GF-D8 (cell line): ENCODE results near the gene PSMB4.
"Not testable (repeated sequence)": the region's sequence is repeated elsewhere in the genome, so short reads cannot be mapped to it uniquely, and the experiment has no call there.

Experiments used
- DNase-seq: peaks from one replicate; lab custom pipeline; 2025; lab: John Stamatoyannopoulos, UW

The PSMB4 gene

DNA sequence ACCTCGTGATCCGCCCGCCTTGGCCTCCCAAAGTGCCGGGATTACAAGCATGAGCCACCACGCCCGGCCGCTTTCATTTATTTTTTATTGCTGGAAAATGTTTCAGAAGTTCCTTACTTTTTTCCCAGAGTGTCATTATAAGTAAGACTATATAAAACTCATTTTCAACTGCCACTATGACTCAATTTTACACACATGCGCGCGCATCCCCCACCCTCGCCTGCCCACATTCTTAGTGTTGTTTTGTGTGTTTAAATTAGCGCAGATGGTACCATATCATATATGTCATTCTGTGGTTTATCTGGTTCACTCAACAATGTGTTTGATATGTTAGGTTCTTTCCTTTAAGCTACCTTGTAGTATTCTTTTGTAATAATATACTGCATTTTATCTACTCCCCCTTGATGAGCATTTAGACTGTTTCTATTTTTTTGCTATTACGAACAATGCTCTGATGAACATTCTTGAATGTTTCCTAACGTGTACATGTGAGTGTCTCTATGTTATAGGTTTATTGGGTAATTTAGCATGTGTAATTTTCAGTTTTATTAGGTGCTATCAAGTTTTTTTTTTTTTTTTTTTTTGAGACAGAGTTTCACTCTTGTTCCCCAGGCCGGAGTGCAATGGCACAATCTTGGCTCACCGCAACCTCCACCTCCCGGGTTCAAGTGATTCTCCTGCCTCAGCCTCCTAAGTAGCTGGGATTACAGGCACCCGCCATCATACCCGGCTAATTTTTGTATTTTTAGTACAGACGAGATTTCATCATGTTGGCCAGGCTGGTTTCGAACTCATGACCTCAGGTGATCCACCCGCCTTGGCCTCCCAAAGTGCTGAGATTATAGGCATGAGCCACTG lies 8.9 kb upstream of the PSMB4 start:
- not testable (repeated sequence) for DNase-seq

DNA sequence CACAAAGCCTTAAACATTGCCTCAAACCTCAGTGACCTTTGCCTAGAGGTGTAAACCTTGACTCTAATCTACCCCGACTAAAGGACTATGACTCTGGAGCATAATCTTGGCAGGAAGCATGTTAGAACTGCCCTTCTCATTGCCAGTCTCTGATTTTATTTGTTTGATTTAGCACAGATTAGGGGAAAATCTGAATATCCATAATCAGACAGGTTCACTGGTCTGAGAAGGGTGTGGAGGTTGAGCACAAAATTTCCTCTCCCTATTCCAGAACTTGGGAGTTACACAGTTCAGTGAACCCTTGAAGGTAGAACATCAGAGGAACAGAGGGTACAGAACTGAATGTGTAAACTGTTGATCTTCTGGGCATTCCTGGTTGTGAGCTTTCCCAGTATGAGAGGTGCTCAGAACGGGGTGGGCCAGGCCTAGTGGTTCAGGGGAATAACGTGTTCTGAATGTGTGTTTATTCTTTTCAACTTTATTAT lies 8.3 kb upstream of the PSMB4 start:
- DNase-seq = no peak

DNA sequence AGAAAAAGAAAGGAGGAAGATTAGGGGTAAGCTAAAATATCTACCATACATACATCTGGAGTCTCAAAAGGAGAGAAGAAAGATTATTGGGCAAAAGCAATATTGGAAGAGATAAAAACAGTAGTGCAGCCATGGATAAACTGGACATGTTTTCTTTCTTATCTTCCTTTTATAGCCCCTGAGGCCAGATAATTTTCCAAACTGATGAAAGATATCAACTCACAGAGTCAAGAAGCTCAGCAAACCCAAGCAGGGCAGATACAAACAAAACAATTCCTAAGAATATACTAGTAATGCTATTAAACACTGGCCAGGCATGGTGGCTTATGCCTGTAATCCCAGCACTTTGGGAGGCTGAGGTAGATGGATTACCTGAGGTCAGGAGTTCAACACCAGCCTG lies 5.8 kb upstream of the PSMB4 start:
- no peak for DNase-seq

DNA sequence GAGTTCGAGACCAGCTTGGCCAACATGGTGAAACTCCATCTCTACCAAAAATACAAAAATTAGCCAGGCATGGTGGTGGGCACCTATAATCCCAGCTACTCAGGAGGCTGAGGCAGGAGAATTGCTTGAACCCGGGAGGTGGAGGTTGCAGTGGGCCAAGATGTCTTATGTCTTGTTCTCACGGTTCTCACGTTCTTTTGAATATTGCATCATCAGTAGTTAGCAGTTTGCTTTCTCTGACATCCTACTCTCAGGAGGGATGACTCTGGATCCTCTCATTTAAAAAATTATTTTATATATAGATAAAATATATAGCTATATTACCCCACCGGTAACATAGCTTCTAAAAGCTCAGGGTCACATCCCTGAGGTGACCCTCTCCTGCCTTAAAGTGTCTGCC lies 3.1 kb upstream of the PSMB4 start:
- DNase-seq = not testable (repeated sequence)

DNA sequence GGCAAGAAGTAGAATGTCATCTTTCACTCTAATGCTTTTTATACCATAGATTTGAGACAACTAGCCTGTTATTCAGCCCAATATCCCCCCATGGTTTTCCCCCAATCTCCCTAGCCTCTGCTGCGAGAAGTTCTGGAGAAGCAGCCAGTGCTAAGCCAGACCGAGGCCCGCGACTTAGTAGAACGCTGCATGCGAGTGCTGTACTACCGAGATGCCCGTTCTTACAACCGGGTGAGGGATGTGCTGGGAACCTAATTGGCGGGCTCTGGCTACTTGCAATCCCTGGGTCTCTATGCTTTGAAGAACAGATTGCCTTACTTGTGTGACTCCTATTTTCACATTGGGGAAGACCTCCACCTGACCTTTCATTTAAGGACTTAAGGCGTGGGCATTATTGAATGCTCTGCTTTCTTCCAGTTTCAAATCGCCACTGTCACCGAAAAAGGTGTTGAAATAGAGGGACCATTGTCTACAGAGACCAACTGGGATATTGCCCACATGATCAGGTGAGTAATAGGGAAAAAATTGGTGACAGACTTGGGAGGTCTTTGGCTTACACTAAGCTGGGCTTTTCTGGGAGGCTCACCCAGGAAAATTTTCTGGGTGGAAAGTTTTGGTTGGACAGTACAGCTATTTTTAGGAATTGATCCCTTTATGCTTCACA lies 1.9 kb downstream of the PSMB4 start:
- DNase-seq = no peak

DNA sequence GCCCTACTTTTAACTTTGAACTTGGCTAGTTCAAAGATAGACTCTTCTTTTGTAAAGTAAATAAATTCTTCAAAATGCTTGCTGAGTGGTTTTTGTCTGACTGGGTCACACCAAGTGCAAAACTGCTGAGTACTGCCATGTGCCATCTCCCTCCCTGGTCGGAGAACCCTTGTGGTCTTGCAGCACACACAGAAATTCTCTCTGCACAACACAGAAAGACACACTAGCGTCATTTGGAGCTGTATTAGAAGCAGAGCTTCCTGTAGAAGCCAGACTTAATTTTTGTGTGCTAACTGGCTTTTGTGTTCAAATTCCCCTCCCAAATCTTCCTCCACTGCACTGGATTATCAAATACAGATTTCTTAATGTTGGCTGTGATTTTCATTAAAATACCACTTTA lies 2.5 kb downstream of the PSMB4 start:
- DNase-seq = no peak

DNA sequence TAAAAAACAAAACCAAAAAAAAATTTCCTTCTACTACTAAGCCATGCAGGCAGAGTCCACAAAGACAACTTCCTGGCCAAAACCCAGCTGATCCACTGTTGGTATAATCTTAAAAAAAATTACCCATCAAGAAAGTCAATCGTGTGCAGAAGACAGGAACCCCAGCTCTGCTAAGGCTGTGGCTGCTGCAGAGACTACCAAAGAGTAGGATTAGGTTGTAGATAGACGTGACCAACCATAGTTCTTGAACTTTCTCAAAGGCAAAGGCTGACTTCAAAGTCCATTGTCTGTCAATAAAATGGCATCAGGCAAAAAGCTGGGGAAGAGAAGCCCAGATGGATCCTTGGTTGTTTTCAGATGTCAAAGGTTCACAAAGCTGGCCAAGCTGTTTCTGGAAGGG lies 3.4 kb downstream of the PSMB4 start:
- DNase-seq = no peak

DNA sequence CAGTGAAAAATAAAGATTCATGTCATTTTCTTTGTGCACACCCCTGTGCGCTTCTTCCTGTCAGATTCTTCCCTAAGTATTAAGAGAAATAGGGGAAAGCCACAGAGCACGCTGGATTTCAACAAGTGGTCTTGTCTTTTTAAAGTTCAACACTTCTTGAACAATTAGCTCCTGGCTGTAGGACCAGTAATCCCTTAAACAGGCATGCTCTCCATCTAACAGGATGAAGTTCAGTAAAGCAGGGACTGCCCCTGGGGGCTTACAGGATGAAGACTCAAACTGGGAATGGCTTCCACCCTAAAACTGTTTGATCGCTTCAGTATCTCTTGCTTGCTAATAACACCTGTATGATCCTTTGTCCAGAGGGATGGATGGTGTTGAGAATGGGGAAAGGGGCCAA lies 4.2 kb downstream of the PSMB4 start:
- DNase-seq = no peak

DNA sequence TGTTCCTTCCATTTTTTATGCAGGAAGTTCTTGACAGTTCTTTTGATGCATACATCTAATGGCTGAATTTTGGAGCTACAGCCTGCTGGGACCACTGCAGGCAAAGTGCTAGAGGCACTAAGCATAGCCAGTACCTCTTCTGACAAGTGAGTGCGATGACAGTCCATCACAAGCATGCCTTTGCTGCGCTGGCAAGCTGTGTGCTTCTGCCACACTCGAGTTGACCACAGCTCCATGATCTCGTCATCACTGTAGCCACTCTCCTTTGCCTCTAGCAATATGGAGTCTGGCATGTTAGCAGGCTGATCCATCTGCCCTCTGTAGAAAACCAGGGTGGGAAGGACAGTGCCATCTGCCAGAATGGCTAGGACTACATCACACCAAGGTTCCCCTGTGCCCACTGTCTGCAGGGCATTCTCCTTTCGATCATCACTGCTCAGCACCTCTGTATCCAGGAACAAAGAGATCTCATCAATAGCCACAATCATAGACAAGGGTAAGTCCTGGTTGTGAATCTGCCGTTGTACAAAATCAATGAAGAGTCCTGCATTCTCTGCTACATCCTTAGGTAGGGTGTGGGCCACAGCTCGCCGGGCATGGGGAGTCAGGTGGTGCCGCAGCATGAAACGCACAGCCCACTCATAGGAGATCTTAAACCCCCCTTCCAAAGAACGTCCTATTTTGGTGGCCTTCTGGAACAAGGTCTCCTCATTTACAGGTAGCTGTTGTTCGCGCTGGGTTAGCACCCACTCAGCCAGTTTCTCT lies 6.0 kb downstream of the PSMB4 start:
- DNase-seq = no peak

DNA sequence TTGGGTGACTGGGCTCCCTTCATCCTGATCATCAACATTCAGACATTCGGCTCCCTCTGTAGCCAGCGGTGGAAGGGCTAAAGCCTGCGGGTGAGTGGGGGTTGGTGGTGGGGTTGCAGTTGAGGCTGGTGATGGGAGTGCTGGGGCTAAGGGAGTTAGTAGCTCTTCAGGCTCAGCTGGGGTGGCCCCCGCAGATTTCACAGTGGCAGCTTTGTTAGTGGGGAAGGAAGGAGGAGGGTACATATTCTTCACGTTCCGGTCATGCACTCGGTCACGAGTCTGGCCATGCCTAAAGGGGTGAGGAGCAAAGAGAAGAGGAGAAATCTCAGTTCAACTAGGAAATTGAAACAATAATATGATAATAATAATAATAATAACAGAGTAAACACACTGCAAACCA lies 6.8 kb downstream of the PSMB4 start:
- DNase-seq = no peak

DNA sequence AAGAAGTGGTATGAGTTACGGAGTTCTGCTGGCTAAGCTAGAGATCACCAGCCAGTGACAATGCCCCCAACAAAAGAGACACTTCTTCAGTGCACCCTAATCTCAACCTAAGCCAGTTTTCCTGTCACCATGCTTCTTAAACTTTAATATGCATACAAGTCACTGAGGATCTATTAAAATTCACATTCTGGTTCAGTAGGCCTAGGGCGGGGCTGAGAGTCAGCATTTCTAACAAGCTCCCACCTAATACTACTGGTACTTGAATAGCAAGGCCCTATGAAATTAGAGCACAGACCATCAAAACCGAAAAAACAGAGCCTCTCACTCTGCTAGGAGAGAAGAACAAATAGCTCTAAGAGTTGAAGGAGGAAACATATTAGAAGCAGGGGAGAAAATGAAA lies 7.9 kb downstream of the PSMB4 start:
- no peak for DNase-seq

DNA sequence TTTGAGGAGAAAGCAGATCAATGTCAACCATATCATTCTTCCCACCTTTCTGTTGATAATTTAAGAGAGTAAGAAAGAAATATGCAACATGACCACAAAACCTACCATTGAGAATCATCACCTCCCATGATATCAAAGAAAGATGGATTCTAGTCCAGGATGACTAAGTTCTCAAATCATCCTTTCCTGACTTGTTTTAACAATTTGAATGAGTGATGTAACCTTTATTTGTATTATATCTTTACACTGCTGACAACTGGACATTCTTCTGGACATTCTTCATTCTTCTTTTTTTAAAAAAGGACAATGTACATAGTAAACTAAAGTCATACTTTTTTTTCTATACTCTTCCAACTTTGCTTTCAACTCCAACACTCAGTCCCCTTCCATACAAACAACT lies 9.5 kb downstream of the PSMB4 start:
- no peak for DNase-seq

DNA sequence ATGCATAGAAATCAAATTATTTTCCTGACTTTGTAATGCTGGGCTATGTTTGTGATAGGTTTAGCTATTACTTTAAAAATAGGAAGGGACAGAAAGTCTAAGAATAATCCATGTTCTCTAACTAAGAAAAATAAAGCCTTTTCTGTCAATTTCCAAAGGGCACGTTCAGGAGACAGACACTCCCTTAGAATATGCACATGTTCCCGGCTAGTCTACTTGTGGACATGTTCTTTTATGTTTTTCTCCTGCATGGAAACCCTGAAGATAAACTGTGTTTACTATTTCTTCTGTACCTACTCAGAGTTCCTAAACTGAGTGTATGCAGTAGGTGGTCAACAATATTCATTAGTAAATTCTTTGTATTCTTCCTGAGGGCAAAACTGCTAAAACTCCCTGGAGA lies 12.5 kb downstream of the PSMB4 start:
- DNase-seq = no peak

DNA sequence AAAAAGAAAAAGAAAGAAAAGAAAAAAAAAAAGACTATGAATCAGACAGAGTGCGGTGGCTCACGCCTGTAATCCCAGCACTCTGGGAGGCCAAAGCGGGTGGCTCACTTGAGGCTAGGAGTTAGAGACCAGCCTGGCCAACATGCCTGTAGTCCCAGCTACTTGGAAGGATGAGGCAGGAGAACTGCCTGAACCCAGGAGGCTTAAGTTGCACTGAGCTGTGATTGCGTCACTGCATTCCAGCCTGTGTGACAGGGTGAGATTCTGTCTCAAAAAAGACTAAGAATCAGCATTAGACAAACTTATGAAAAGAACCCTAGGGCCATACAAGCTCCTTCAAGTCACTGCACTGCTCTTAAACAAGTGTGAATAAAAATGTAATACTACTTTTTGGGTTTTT lies 16.9 kb downstream of the PSMB4 start:
- no peak for DNase-seq

DNA sequence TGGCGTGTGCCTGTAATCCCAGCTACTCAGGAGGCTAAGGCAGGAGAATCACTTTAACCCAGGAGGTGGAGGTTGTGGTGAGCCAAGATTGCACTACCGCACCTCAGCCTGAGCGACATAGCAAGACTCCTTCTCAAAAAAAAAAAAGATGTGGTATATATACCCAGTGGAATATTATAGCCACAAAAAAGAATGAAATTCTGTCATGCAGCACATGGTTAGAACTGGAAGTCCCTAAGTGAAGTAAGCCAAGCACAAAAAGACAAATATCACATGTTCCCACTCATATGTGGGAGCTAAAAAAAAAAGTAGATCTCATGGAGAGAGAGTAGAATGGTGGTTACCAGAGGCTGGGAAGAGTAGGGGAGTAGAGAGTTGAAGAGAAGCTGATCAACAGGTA lies 18.7 kb downstream of the PSMB4 start:
- DNase-seq = no peak

DNA sequence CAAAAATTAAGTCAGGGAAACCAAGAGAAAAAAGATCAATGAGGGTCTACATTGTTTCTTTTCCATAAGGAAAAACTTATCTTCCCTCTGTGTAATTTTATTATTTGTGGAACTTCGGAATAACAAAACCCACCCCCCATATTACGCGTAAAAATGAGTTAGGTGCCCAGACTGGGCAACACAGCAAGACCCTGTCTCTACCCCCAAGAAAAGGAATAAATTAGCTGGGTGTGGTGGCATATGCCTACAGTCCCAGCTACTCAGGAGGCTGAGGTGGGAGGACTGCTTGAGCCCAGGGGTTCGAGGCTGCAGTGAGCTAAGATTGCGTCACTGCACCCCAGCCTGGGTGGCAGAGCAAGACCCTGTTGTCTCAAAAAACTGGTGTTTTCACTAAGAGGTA lies 20.4 kb downstream of the PSMB4 start:
- no peak for DNase-seq

DNA sequence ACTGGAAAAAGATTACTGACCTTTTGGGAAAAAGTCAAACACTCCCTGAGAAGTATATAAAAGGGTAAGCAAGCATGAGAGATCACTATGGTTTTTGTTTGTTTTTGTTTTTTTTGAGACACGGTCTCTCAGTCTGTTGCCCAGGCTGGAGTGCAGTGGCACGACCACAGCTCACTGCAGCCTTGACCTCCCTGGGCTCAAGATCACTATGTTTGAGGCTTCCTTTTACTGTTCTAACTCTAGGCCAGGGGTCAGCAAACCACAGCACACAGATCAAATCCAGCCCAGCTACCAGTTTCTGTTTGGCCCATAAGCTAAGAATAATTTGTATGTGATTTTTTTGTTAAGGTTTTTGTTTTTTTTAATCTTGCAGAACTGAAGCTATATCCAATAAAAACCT lies 25.7 kb downstream of the PSMB4 start:
- no peak for DNase-seq

DNA sequence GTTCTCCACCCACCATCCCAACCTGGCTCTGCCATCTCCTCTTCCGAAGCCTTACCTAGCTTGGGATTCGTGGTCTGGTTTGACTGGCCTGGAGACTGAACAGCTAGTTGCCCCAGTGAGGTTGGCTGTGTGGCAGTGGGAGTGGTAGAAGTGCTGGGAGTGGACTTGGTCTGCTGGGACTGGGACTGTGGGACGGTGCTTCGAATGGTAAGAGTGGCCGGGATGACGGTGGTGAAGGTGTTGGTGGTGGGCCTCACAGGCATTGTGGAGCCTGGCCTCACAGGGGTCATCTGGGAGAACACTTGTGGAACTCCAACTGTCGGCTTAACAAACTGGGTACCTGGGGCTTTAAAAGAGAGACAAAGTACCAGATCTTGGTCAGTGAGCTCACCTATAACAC lies 28.7 kb downstream of the PSMB4 start:
- no peak for DNase-seq

DNA sequence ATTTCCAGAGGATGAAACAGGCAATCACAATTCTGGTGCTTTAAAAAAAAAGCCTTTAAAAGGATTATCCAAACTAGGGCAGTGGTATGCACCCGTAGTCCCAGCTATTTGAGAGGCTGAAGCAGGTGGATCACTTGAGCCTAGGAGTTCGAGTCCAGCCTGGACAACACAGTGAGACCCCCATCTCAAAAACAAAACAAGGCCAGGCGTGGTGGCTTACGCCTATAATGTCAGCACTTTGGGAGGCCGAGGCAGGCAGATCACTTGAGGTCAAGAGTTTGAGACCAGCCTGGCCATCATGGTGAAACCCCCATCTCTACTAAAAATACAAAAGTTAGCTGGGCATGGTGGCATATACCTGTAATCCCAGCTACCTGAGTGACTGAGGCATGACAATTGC lies 34.5 kb downstream of the PSMB4 start:
- not testable (repeated sequence) for DNase-seq

DNA sequence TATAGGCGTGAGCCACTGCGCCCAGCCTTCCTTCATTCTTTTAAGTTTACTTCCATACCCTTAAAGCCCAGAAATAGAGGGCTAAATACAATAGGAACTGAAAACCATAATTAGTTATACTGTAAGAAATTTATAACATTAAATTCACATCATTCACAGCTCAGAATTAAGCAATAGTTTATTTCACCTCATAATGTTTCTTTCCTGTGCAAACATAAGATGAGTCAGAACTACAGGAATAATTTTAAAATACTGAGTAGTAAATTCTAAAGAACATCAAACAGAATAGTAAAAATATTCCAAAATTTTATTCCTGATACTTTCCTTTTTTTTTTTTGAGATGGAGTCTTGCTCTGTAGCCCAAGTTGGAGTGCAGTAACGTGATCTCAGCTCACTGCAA lies 35.8 kb downstream of the PSMB4 start:
- no peak for DNase-seq

DNA sequence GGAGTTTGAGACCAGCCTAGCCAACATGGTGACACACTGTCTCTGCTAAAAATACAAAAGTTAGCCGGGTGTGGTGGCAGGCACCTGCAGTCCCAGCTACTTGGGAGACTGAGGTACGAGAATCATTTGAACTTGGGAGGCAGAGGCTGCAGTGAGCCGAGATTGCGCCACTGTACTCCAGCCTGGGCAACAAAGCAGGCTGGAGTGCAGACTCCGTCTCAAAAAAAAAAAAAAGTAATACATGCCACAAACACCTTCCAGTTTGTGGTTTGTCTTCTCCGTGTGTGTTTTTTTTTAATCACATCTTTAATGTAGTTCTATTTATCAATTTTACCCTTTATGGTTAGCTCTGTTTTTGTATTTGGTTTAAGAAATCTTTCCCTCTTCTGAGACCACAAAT lies 37.6 kb downstream of the PSMB4 start:
- no peak for DNase-seq

DNA sequence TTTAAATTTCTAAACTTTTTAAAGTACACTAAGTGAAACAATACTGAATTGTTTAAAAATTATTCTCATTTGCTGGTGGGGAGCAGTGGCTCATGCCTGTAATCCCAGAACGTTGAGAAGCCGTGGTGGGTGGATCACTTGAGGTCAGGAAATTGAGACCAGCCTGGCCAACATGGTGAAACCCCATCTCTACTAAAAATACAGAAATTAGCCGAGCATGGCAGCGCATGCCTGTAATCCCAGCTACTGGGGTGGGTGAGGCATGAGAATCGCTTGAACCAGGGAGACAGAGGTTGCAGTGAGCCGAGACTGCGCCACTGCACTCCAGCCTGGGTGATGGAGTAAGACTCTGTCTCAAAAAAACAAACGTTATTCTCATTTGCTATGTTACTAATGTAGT lies 38.0 kb downstream of the PSMB4 start:
- DNase-seq = not testable (repeated sequence)
